RWPE1 (cell line): Measurements from ENCODE around the gene PRSS50.

ENCODE experiments used
- CTCF ChIA-PET: fragments of 350-600 bp; sonication (Branson Sonifier 250); formaldehyde crosslinking; extraction: SDS; loops from one replicate; lab custom pipeline; 2021; lab: Yijun Ruan, JAX
- POLR2A ChIA-PET: fragments of 400-600 bp; formaldehyde crosslinking; extraction: SDS; loops from one replicate; lab custom pipeline; 2020; ENCODE audit warnings: antibody characterized with exemption; ENCODE audit not compliant: low non-redundant PET; lab: Yijun Ruan, JAX
- DNase-seq: peaks from one replicate; pipeline ENCODE4 v3.0.0; 2012; ENCODE audit warnings: low spot score
- H3K27ac ChIP-seq: fragments of 450-650 bp; 2 replicates; pipeline ENCODE4 v1.5.1; 2017
- CTCF ChIP-seq: fragments of 450-650 bp; conservative IDR thresholded peaks from 2 replicates; pipeline ENCODE4 v1.5.1; 2017; ENCODE audit warnings: low read depth, mild to moderate bottlenecking

Gene PRSS50

GRCh38 chr3:46668591-46668990, 49.1 kb downstream of the PRSS50 start:
- TF ChIP-seq CTCF: no peak

GRCh38 chr3:46668116-46668515, 49.6 kb downstream of the PRSS50 start:
- CTCF ChIA-PET: interaction anchor here (1.0 kb wide), 1 partner anchor 178 kb away, joined by 3 read pairs; no protein-coding TSS in a partner anchor

More at GRCh38 chr3:46668591-46668990, 49.1 kb downstream of the PRSS50 start:
- ChIA-PET CTCF (interaction anchor here (1.0 kb wide), 1 partner anchor 179 kb away, joined by 3 read pairs; no protein-coding TSS in a partner anchor), POLR2A (no interaction called here)
- no peak for DNase-seq
- peak overlapping the region; percentile 72 for H3K27ac ChIP-seq

GRCh38 chr3:46667657-46668056, 50.0 kb downstream of the PRSS50 start:
- CTCF ChIA-PET: no interaction called here

More at GRCh38 chr3:46668116-46668515, 49.6 kb downstream of the PRSS50 start:
- H3K27ac ChIP-seq: peak overlapping the region; percentile 72
- POLR2A ChIA-PET: no interaction called here
- no peak for TF ChIP-seq CTCF
- DNase-seq: no peak

GRCh38 chr3:46667061-46667621, 50.5 kb downstream of the PRSS50 start:
- DNase-seq: no peak
- H3K27ac ChIP-seq: peak overlapping the region; percentile 72
- ChIA-PET POLR2A (no interaction called here), CTCF (no interaction called here)
- TF ChIP-seq CTCF: no peak

More at GRCh38 chr3:46667657-46668056, 50.0 kb downstream of the PRSS50 start:
- TF ChIP-seq CTCF: no peak
- POLR2A ChIA-PET: no interaction called here
- peak overlapping the region; percentile 72 for H3K27ac ChIP-seq
- no peak for DNase-seq

GRCh38 chr3:46666453-46666845, 51.2 kb downstream of the PRSS50 start:
- ChIA-PET POLR2A (no interaction called here), CTCF (interaction anchor here (0.8 kb wide), 1 partner anchor 178 kb away, joined by 4 read pairs; no protein-coding TSS in a partner anchor)
- no peak for DNase-seq
- H3K27ac ChIP-seq: peak overlapping the region; percentile 72; the same call in 1 of the 2 replicates
- no peak for TF ChIP-seq CTCF

- CTCF ChIA-PET: interaction anchor here (0.8 kb wide), 1 partner anchor 178 kb away, joined by 4 read pairs; no protein-coding TSS in a partner anchor
- DNase-seq: no peak
- TF ChIP-seq CTCF: no peak
- POLR2A ChIA-PET: no interaction called here
- 0 out of 2 replicates have a peak overlapping the region, but pooled peaks have one; percentile 72 for H3K27ac ChIP-seq
These were observed 51.8 kb downstream of the PRSS50 start for GRCh38 chr3:46665763-46666452.
